Activated CD8-positive, alpha-beta T cell treated with anti-CD3 and anti-CD28 coated beads for 36 hours (primary cell): Measurements from ENCODE around the gene RASGRF2. TPM values are rescaled to one million over a fixed set of nuclear protein-coding genes. Genes with fewer than 3 reads are reported as not detected.

Source experiments
- ATAC-seq: fragments of 200-7000 bp; cut with Tn5 transposase; one replicate; pipeline ENCODE4 v1.10.0; 2021; ENCODE audit warnings: mild to moderate bottlenecking, moderate library complexity
- CTCF ChIA-PET: fragments of 350-600 bp; sonication (Branson Sonifier 250); formaldehyde crosslinking; loops from one replicate; lab custom pipeline; 2021; ENCODE audit warnings: antibody characterized with exemption; lab: Charles Lee
- POLR2A ChIA-PET: fragments of 350-600 bp; sonication (Branson Sonifier 250); formaldehyde crosslinking; loops from one replicate; lab custom pipeline; 2021; ENCODE audit warnings: antibody characterized with exemption; lab: Charles Lee
- DNase-seq: peaks from one replicate; pipeline ENCODE4 v3.0.0-alpha.2; 2020
- H3K27ac Mint-ChIP-seq: one replicate; pipeline ENCODE4 v1.8.0; 2021; ENCODE audit warnings: mild to moderate bottlenecking, mixed read lengths
- H3K27me3 Mint-ChIP-seq: one replicate; pipeline ENCODE4 v1.8.0; 2021; ENCODE audit warnings: mixed read lengths
- H3K36me3 Mint-ChIP-seq: one replicate; pipeline ENCODE4 v1.8.0; 2021; ENCODE audit warnings: low read depth, mixed read lengths
- H3K4me1 Mint-ChIP-seq: one replicate; pipeline ENCODE4 v1.8.0; 2021; ENCODE audit warnings: low read depth, mixed read lengths
- H3K4me3 Mint-ChIP-seq: one replicate; pipeline ENCODE4 v1.8.0; 2021; ENCODE audit warnings: mild to moderate bottlenecking, moderate library complexity, mixed read lengths
- H3K9me3 Mint-ChIP-seq: one replicate; pipeline ENCODE4 v1.8.0; 2021; ENCODE audit warnings: mixed read lengths
- CTCF ChIP-seq: fragments of 200-600 bp; IDR thresholded peaks from one replicate; pipeline ENCODE4 v1.8.0; 2022; ENCODE audit warnings: antibody characterized with exemption, mild to moderate bottlenecking
- intact Hi-C: fragments of 100-400 bp; cut with micrococcal nuclease; formaldehyde crosslinking; loops from one replicate; pipeline ENCODE4 v1.10.0; 2022
- total RNA-seq, 2 experiments: library from RNA; stranded (reverse); gene quantifications; one replicate each; pipeline ENCODE4 v1.2.3, GENCODE V29; 2021

RASGRF2 gene
- total RNA-seq, 2 experiments from 2014 or later: 14.9 to 15.8 TPM

GRCh38 chr5:81182396-81183390 is 222.5 kb downstream of the RASGRF2 start:
- peaks cover 1% of the 10 kb centered on the region for H3K36me3 Mint-ChIP-seq
- H3K4me1 Mint-ChIP-seq: peaks cover 18% of the 10 kb centered on the region
- no peaks in the 10 kb centered on the region for H3K27me3 Mint-ChIP-seq
- H3K27ac Mint-ChIP-seq: peak overlapping the region; percentile 40
- ChIA-PET POLR2A (interaction anchor here (0.5 kb wide), 1 partner anchor 240 kb away, joined by 4 read pairs; no protein-coding TSS in a partner anchor), CTCF (interaction anchor here (1.3 to 6.4 kb wide), 3 partner anchors 11 to 74 kb away, joined by 3 to 56 read pairs (median 9); no protein-coding TSS in a partner anchor)
- H3K4me3 Mint-ChIP-seq: no peak overlapping the region
- TF ChIP-seq CTCF: no peak
- no peaks in the 10 kb centered on the region for H3K9me3 Mint-ChIP-seq
- intact Hi-C loops: no loop called here
- no peak for DNase-seq
- peak; percentile 85 for ATAC-seq

GRCh38 chr5:81183811-81184748 is 223.9 kb downstream of the RASGRF2 start:
- no peak for ATAC-seq
- intact Hi-C loops: no loop called here
- peaks cover 1% of the 10 kb centered on the region for H3K36me3 Mint-ChIP-seq
- no peaks in the 10 kb centered on the region for H3K9me3 Mint-ChIP-seq
- ChIA-PET CTCF (interaction anchor here (2.5 to 6.4 kb wide), 2 partner anchors 9 to 18 kb away, joined by 9 to 56 read pairs; no protein-coding TSS in a partner anchor), POLR2A (no interaction called here)
- H3K4me3 Mint-ChIP-seq: no peak overlapping the region
- no peak for TF ChIP-seq CTCF
- no peak for DNase-seq
- H3K27ac Mint-ChIP-seq: no peak overlapping the region
- no peaks in the 10 kb centered on the region for H3K27me3 Mint-ChIP-seq
- H3K4me1 Mint-ChIP-seq: peaks cover 22% of the 10 kb centered on the region

- Mint-ChIP-seq H3K4me1 (peaks cover 22% of the 10 kb centered on the region), H3K9me3 (no peaks in the 10 kb centered on the region), H3K27me3 (no peaks in the 10 kb centered on the region), H3K36me3 (peaks cover 1% of the 10 kb centered on the region), H3K4me3 (no peak overlapping the region), H3K27ac (no peak overlapping the region)
- POLR2A ChIA-PET: no interaction called here
- TF ChIP-seq CTCF: no peak
- intact Hi-C loops: no loop called here
- CTCF ChIA-PET: interaction anchor here (6.4 kb wide), 1 partner anchor 9 kb away, joined by 56 read pairs; no protein-coding TSS in a partner anchor
- DNase-seq: no peak
- ATAC-seq: no peak
Measured at GRCh38 chr5:81184749-81185110, 224.6 kb downstream of the RASGRF2 start.

GRCh38 chr5:81187885-81188284 is 227.7 kb downstream of the RASGRF2 start:
- Mint-ChIP-seq H3K4me3 (no peak overlapping the region), H3K27me3 (no peaks in the 10 kb centered on the region), H3K36me3 (no peaks in the 10 kb centered on the region), H3K27ac (peak overlapping the region; percentile 5), H3K4me1 (peaks cover 16% of the 10 kb centered on the region), H3K9me3 (no peaks in the 10 kb centered on the region)
- ChIA-PET CTCF (no interaction called here), POLR2A (interaction anchor here (0.8 kb wide), 1 partner anchor 1116 kb away, joined by 3 read pairs; no protein-coding TSS in a partner anchor)
- TF ChIP-seq CTCF: no peak
- no peak for ATAC-seq
- intact Hi-C loops: no loop called here
- no peak for DNase-seq
